Fibroblast of the aortic adventitia (primary cell): ENCODE measurements around the gene RELL2. TPM values are rescaled to one million over a fixed set of nuclear protein-coding genes. Genes with fewer than 3 reads are reported as not detected.

Experiments
- DNase-seq: peaks from one replicate; pipeline ENCODE4 v3.0.0-alpha.2; 2010; ENCODE audit warnings: low read depth
- H3K4me3 ChIP-seq: 2 replicates; pipeline ENCODE4 v1.5.1; 2011; ENCODE audit warnings: low read depth, mild to moderate bottlenecking, control low read depth, low read length, moderate library complexity
- total RNA-seq: library from RNA; depleted of rRNA; stranded (reverse); fragments of >200 nt; gene quantifications from 2 replicates; pipeline ENCODE4 v1.2.3, GENCODE V29; 2012; ENCODE audit warnings: low replicate concordance
- TF ChIP-seq, protein P1 (sequence below): IDR thresholded peaks from 2 replicates; pipeline ENCODE4 v1.5.1; 2011; ENCODE audit warnings: mild to moderate bottlenecking, low read length, control low read depth, inconsistent platforms; ENCODE audit not compliant: insufficient read depth

The RELL2 gene
- total RNA-seq, 1 donor = 2.6 TPM

DNA sequence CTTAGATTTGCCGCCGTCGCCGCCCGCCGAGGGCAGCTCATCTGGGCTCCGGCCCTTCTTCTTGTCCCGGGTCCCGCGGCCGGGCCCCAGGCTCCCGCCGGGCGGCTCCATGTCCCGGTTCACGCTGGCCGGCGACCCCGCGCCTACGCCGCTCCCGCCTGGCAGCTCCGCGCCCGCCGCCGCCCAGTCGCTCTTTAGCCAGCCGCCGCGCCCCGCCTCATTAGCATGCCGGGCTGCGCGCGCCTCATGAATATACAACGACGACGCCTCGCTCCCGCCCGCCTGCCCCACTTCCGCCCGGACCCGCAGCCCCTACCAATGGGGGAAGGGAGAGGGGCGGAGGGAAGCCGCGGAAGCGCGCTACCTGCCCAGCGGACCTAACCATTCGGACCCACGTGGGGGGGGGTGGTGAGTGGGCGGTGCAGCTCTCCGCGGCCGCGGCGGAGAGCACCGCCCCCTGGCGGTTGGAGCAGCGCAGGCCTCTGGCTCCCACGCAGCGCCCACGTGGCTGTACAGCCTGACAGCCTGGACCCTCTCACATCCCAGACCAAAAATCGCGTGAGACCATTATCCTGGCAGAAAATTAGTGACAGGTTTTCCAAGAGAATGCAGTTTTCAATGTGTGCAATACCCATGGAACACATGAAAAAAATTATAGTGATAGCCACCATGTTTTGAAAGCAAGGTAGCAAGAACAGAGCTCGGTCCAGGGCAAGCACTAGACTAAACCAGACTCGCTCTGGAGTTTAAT is 17.8 kb upstream of the RELL2 start, which contains the start of gene DIAPH1:
TSS of gene DIAPH1 (minus strand) at position 197 of the 751 bp plus-strand sequence. CDS start at position 111, 86 bp downstream.
- peak; percentile 93 for DNase-seq
- peak within 1 kb of the TSS; percentile 80 for H3K4me3 ChIP-seq
- TF ChIP-seq, protein P1, sequence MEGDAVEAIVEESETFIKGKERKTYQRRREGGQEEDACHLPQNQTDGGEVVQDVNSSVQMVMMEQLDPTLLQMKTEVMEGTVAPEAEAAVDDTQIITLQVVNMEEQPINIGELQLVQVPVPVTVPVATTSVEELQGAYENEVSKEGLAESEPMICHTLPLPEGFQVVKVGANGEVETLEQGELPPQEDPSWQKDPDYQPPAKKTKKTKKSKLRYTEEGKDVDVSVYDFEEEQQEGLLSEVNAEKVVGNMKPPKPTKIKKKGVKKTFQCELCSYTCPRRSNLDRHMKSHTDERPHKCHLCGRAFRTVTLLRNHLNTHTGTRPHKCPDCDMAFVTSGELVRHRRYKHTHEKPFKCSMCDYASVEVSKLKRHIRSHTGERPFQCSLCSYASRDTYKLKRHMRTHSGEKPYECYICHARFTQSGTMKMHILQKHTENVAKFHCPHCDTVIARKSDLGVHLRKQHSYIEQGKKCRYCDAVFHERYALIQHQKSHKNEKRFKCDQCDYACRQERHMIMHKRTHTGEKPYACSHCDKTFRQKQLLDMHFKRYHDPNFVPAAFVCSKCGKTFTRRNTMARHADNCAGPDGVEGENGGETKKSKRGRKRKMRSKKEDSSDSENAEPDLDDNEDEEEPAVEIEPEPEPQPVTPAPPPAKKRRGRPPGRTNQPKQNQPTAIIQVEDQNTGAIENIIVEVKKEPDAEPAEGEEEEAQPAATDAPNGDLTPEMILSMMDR = peak; percentile 92

DNA sequence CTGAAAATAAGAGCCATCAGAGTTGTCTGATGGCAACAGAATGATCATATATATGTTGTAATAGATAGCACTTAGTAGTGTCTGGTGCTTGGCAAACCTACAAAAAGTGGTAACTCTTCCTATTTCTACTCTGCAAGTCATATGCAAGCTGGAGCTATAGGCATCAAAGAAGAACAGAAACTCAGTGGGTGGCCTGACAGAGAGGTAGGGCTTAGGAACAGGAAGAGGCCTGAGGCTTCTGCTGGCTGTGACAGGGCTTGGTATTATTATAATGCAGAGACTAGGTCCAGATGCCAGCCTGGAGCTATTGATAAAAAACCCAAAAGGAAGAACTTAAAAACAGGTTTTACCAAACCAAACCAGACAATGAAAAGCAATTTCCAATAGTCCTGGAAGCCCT is 13.6 kb upstream of the RELL2 start:
- no peak overlapping the region for H3K4me3 ChIP-seq
- TF ChIP-seq, protein P1 = no peak
- no peak for DNase-seq

DNA sequence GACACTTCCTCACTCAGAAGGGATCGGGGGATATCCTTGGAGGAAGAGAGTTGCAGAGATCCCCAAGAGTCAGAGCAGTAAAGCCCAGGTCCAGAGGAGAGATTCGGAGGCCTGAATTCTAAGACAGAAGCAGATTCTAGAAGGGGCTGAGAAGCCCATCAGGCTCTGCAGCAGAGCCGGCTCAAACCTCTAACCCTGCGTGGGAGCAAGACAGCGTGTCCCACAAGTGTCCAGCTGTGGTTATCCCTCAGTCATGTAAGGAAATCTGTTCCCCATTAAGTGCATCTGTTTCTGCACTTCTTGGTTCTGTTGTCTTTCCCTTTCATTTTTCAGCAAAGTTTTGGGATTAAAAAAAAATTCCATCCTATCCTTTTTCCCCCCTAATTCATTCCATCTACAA is 13.2 kb upstream of the RELL2 start:
- TF ChIP-seq, protein P1 = no peak
- no peak for DNase-seq
- H3K4me3 ChIP-seq = no peak overlapping the region

DNA sequence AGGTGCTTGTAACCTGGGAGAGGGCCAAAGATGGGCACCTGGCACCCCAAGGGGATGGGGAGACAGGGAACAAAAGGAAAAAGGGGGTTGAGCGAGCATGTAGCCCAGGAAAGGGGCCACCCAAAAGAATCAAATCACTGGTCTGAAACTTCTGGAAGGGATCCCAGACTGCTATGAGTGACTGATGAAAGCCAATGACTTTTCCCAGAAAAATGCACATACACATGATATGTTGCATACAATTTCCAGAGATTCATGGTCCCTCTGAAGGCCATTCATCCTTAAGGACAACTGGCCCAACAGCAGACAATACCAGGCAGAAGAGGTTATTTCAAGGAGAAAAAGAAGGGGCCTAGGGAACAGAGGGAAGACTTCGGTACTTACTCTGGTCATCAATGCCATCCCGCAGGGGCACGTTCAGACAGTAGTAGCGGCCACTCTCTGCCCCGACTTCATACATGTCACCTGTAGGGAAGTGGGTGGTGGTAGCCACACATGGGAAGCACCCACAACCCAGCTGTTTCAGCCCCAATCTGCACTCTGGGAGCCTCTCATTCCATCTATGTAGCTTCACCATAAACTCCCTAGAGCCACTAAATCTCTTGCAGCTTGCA is 8.5 kb upstream of the RELL2 start:
- no peak overlapping the region for H3K4me3 ChIP-seq
- peak; percentile 25 for DNase-seq
- TF ChIP-seq, protein P1 = no peak

DNA sequence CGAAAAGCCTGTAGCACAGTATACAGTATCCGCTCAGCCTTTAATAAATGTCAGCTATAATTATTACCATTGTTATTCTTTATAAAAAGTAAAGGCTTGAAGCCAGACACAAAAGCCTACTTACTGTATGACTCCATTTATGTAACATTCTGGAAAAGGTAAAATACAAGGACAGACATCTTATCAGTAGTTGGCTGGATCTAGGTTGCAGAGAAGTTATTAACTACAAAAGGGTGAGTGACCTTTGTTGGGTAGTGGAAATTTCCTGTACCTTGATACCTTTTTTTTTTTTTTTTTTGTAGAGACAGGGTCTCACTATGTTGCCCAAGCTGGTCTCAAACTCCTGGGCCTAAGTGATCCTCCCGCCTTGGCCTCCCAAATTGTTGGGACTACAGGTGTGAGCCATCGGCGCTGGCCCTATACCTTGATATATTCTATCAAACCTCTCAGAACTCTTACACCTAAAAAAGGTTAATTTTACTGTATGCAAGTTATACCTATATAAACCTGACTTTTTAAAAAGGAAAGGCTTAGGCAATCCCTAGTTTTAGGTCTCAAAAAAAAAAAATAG is 6.1 kb upstream of the RELL2 start:
- TF ChIP-seq, protein P1 = no peak
- DNase-seq = no peak

DNA sequence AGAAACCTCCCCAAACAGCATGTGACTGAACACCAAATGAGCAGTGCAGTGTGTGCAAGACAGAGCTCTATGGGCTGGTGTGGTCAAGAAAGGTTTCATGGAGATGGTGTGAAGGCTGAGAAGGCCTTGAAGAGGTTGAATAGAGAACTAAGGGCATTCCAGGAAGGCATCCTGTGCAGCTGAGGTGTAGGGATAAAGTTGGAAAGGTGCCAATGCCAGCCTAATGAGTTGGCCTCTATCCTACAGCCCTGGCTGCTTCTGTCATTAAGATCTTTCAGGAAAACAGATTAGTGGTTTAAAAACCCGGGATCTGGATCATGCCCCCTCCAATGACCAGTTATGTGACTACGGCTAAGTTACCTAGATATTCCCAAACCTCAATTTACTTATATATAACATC is 4.1 kb upstream of the RELL2 start:
- DNase-seq = no peak
- no peak overlapping the region for H3K4me3 ChIP-seq
- TF ChIP-seq, protein P1 = no peak

More for the DNA sequence above, 6.1 kb upstream of the RELL2 start:
- no peak overlapping the region for H3K4me3 ChIP-seq
